Measurements from ENCODE around the gene ADAMTS9. TPM values are rescaled to one million over a fixed set of nuclear protein-coding genes. Genes with fewer than 3 reads are reported as not detected.

The ADAMTS9 gene, protein sequence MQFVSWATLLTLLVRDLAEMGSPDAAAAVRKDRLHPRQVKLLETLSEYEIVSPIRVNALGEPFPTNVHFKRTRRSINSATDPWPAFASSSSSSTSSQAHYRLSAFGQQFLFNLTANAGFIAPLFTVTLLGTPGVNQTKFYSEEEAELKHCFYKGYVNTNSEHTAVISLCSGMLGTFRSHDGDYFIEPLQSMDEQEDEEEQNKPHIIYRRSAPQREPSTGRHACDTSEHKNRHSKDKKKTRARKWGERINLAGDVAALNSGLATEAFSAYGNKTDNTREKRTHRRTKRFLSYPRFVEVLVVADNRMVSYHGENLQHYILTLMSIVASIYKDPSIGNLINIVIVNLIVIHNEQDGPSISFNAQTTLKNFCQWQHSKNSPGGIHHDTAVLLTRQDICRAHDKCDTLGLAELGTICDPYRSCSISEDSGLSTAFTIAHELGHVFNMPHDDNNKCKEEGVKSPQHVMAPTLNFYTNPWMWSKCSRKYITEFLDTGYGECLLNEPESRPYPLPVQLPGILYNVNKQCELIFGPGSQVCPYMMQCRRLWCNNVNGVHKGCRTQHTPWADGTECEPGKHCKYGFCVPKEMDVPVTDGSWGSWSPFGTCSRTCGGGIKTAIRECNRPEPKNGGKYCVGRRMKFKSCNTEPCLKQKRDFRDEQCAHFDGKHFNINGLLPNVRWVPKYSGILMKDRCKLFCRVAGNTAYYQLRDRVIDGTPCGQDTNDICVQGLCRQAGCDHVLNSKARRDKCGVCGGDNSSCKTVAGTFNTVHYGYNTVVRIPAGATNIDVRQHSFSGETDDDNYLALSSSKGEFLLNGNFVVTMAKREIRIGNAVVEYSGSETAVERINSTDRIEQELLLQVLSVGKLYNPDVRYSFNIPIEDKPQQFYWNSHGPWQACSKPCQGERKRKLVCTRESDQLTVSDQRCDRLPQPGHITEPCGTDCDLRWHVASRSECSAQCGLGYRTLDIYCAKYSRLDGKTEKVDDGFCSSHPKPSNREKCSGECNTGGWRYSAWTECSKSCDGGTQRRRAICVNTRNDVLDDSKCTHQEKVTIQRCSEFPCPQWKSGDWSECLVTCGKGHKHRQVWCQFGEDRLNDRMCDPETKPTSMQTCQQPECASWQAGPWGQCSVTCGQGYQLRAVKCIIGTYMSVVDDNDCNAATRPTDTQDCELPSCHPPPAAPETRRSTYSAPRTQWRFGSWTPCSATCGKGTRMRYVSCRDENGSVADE (N-terminal part only)
- total RNA-seq: 26.0 TPM

DNA sequence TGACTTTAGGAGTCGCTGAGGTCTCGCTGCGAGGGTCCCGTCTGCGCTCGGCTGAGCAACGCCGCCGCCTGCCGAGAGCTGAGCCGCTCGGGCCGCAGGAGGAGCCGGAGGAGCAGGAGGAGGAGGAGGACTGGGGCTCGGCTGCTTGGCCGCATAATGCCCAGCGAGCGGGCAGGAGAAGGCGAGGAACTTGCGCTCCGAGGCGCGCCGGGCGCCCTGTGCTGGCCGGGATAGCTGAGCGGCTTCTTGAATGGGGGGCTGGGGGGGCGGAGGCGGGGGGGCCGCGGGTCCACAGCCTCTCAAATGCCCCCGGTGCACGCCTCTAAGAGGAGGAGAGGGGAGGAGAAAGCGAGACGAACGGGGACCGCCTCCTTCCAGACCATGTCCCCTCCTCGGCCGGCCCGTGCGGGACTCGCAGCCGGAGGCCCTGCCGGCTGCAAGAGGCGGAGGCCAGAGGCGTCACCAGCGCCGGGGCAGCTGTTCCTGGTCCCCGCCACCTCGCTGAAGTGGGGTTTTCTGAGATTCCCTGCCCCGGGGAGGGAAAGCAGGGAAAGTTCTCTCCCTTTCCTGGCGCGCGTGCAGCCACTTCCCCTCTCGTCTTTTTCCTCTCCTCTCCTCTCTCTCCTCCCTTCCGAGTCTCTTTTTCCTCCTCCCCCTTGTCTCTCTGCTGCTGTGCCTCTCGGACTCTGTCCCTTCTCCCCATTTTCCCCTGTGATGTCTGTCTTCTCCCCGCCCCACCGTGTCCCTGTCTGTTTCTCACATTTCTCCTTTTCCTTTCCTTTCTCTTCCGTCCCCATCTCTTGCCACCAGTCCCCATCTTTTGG is at the start of gene ADAMTS9:
ADAMTS9 (minus strand) TSS at position 220 of the 824 bp plus-strand sequence. CDS start 343 bp downstream, outside the sequence.

Small RNA genes lying within 50 kb of the gene (small RNA-seq; reads per million reads assigned to genes)
- not detected for gene RNU6-739P (ENCODE audit: low replicate concordance)

Data from parietal lobe (tissue), 2 donors.